ENCODE measurements around the gene CPSF7.
A peak's percentile ranks its signal among the peaks of the same experiment; 100 is the strongest.
"Not testable (repeated sequence)": the region's sequence is repeated elsewhere in the genome, so short reads cannot be mapped to it uniquely, and the experiment has no call there.

Gene CPSF7

DNA sequence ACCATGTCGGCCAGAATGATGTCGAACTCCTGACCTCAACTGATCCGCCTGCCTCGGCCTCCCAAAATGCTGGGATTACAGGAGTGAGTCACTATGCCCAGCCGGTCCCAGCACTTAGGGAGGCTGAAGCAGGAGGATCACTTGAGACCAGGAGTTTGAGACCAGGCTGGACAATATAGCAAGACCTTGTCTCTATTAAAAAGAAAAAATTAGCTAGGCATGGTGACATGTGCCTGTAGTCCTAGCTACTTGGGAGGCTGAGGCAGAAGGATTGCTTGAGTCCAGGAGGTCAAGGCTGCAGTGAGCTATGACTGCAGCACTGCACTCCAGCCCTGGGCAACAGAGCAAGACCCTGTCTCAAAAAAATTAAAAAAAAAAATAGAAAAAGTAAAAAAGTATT, 45.9 kb downstream of the CPSF7 start:
- DNase-seq (ENCODE audit: low spot score), result not testable (repeated sequence)

DNA sequence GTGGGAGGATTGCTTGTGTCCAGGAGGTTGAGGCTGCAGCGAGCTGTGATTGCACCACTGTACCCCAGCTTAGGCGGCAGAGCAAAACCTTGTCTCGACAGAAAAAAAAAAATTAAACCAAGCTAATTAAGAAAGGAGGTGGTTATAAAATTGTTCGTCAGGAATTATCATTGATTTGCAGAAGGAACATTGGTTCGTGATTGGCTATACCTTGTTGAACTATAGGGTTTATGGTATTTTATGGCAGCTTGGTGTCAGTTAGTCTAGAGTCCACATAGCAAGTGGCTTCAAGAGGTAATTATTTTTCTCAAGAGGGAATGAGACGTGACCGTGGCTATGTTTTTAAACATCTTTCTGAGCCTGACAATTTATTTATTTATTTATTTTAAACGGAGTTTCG, 48.9 kb downstream of the CPSF7 start:
- no peak for DNase-seq (ENCODE audit: low spot score)

DNA sequence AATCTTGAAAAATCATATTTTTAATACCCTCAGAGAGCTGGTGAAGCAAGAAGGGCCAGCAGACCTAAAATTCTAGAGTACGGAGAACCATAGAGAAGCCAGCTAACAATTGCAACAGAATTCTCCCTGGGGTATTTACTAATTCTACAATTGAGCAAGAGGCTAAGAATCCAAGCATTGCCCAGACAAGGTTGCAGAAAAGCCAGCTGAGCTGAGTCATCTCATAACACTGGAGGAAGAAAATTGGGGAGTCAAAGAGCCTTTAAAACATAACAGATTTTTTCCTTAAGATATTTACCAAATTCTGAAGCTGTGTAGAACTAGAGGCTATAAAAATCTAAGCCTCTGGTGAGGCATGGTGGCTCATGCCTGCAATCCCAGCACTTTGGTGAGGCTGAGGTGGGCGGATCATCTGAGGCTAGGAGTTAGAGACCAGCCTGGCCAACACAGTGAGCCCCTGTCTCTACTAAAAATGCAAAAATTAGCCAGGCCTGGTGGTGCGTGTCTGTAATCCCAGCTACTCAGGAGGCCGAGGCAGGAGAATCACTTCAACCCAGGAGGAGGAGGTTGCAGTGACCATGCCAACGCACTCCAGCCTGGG, 51.0 kb downstream of the CPSF7 start:
- DNase-seq (ENCODE audit: low spot score), result peak; percentile 56

DNA sequence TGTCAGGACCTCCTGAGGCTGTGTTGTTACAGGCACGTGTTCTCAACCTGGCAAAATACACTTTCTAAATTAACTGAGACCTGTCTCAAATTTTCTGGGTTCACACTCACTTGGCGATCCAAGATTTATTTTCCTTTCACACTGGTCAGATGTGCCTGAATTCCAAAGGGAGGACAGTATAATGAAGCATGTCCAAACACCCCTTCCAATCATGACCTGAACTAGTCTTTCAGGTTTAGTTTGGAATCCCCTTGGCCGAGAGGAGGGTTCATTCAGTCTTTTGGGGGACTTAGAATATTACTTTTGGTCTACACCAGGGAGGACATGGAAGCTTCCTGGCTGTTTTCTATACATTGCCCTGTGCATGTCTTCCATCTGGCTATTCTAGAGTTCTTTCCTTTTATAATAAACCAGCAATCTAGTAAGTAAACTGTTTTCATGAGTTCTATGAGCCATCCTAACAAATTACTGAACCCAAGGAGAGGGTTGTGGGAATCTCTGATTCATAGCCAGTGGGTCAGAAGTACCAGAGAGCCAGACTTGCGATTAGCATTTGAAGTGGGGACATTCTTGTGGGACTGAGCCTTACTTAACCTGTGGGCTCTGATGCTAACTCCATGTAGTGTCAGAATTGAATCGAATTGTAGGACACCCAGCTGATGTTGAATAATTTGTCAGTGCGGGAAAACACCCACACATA, 52.2 kb downstream of the CPSF7 start:
- DNase-seq (ENCODE audit: low spot score), result no peak

DNA sequence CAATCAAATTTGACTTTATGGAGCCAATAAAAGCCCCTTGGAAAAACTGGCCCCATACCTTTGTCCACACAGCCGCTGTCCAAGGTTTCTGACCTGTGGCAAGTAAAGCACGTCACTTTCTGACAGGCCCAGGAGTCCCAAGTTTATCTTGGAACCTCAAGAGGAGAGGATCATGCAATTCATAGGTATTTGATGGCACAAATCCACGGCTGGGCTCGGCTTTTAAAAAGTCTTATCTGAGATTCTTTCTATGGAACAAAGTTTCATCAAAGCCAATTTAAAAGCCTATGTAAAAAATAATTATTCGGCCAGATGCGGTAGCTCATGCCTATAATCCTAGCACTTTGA, 54.0 kb downstream of the CPSF7 start:
- no peak for DNase-seq (ENCODE audit: low spot score)

DNA sequence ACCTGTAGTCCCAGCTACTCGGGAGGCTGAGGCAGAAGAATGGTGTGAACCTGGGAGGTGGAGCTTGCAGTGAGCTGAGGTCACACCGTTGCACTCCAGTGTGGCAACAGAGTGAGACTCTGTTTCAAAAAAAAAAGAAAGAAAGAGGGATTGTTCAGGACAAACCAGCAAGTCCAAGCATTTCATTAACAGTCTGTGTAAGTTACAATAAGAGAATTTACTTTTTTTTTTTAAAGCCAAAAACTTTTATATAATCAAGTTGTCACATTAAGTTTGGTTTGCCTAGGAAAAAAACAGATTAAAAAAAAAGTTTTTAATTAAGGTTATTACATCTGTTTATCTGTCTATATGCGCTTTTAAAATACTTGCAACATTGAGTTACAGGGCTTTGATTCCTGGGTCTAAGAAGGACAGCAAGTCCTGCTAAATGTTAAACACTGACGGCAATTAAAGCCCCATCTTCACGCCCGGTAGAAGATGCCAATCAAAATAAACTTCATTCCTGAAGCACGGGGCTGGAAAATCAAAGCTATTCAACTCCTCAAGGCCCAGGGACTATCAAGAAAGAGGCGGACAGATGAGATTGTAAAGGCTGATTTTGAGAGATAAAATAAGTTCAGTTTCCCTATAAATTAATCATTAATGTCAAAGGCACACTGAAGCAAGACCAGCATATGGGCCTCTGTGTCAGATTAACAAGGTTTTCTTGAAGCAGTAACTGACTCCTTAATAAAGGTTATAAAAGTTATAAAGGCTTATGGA, 56.9 kb downstream of the CPSF7 start:
- no peak for DNase-seq (ENCODE audit: low spot score)

DNA sequence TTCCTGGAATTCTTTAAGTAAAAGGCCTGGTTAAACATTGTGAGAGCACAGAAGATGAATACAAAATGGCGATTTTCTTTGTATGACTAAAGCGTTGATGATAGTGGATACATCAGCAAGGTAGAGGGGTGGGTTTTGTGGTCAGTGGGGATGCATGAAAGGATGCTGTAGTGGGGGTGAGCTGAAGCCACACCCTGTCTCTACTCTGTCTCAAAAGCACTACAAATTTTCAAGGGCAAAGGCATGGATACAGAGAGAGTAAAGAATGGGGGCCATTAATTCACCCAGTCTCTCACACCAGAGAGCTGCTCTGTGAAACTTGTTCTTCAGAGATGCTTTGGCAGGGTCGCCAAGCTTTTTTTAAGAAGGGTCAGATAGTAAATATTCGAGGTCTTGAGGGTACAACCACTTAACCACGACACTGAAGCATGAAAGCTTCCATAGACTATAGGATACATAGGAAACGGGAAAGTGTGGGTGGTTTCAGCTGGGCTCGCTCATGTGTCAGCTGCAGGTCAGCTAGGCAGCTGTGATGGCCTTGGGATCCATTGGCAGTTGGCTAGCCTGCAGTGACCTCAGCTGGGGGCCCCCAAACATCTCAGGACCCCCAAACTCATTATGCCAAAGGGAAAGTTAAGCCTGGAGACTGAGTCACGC, 59.3 kb downstream of the CPSF7 start:
- no peak for DNase-seq (ENCODE audit: low spot score)

DNA sequence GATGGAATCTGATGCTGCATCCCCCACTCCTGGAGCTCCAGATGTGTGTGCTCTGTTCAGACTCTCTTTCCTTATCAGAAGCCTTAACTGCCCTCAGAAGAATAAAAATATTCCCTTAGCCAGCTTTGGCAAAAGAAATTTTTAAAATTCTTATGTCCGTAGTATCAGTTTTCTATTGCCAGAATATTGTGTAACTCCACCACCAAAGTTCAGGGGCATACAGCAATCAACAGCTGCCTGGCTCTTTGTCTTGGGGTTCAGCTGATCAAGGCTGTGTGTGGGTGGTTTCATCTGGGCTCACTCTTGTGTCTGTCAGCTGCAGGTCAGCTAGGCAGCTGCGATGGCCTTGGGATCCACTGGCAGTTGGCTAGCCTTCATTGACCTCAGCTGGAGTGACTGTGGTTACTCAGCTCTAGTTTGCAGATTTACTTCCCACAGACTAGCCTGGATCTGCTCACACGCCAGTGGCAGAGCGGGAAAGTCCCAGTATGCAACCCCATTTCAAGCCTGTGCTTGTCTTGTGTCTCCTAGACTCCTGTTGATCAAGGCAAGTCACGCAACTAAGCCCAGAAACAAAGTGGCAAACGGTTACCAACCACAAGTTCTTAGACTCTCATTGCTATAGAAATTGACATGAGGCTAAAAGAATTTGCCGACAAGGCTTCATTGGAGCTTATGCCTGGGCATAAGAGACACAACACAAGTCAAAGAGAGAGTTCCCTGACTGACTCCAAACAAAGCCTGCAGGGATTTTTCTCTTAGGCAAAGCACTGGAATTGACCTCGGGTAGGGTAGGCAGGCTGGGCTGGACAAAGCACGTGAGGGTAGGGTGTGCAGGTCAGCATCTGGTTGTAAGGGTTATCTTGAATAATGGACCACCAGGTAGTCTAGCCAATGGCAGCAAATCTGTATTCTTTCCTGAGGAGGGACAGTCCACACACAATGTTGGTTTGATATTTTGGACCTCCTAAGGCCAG, 60.1 kb downstream of the CPSF7 start:
- no peak for DNase-seq (ENCODE audit: low spot score)

DNA sequence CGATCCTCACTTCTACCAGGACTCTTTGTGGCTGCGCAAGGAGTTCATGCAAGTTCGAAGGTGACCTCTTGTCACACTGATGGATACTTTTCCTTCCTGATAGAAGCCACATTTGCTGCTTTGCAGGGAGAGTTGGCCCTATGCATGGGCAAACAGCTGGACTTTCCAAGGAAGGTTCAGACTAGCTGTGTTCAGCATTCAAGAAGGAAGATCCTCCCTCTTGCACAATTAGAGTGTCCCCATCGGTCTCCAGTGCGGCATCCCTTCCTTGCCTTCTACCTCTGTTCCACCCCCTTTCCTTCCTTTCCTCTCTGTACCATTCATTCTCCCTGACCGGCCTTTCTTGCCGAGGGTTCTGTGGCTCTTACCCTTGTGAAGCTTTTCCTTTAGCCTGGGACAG, 61.1 kb downstream of the CPSF7 start:
- DNase-seq (ENCODE audit: low spot score), result no peak

DNA sequence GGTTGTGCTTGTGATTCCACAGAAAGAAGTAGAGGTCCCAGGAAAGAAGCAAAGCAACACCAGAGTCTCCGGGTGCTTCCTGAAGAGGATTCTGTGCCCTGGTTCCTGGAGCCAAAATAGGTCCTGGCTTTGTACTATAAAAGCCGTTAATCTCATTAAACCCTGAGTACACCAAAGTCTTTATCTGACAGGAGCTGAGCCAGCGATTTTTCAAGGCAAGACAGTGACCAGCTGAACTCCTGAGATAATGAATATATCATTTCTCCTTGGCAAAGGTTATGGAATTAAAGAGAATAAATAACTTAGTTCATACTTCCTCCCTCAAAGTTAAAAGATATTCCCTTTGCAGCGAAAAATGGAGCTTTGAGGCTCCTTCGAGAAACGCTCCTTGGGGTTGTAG, 62.4 kb downstream of the CPSF7 start:
- DNase-seq (ENCODE audit: low spot score), result no peak

DNA sequence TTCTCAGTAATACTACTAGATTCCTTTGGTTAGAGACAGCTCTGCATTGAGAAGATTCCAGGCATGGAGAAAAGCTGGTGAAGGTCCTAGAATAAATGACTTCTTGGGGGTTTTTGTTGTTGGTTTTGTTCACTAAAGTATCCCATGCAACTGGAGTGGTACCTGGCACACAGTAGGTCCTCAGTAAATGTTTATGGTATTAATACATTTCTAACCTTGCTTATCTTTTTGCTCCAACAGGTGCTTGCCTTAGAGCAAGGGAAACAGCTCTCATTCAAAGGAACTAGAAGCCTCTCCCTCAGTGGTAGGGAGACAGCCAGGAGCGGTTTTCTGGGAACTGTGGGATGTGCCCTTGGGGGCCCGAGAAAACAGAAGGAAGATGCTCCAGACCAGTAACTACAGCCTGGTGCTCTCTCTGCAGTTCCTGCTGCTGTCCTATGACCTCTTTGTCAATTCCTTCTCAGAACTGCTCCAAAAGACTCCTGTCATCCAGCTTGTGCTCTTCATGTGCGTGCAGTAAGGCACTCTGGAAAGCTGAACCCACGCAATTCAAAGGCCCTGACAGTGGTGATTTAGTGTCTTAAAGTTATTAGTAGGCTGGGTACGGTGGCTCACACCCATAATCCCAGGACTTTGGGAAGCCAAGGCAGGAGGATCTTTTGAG, 65.6 kb downstream of the CPSF7 start:
- no peak for DNase-seq (ENCODE audit: low spot score)

DNA sequence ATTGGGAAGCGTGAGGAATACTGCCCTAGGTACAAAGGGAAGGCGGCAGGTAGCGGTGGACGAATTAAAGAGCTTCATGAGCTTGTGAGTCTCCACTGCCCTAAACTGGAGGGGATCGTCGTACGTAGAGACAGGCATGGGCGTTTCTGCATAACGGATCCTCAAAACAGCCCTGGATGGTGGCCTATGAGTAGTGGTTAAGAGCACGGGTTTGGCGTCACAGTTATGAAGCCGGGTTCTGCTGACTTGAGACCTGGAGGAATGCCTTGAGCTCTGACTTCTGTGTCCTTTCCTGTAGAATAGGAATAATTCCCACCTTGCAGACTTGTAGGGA, 67.3 kb downstream of the CPSF7 start:
- peak; percentile 48 for DNase-seq (ENCODE audit: low spot score)

DNA sequence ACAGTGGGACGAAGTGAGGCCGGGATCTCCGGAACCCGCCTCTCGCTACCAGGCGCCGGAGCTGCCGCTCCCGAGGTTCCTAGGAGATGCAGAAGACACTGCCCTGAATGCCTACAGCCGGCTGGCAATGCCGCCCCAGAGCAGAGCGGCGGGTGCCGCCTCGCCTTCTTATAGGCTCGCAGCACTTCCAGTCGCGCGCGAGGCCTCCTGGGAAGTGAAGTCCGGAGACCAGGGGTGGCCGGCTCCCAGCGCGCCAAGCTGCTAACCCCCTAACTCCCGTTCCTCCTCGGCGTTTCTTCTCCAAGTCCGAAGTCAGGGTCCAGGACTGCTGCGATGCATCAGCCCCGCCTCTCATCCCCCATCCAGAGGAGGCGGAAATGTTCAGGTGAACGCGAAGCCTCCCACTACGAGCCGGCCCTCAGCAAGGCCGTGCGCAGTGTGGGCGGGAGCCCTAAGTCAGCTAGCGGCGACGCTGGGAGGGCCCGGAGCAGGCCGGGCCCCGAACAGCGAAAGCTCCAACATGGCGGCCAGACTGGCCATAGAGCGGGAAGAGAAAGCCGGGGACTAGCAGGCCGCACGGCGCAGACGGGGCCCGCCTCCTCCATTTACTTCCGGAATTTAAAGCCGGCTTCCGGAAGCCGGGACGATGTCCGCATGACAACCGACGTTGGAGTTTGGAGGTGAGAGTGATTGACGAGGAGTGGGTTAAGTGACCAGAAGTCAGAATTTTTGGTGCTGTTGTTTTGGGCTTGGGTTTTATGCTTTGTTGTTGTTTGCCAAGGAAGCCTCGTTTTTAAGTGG, 67.8 kb downstream of the CPSF7 start, which contains the start of the genes CYB561A3 and TMEM138:
Gene CYB561A3 (minus strand): TSS at position 142 of the 801 bp plus-strand sequence. CDS start 5,169 bp downstream, outside the sequence.
Gene TMEM138 (plus strand): TSS at position 634 of the 801 bp plus-strand sequence. CDS start 2,017 bp downstream, outside the sequence.
- peak; percentile 95 for DNase-seq (ENCODE audit: low spot score)

DNA sequence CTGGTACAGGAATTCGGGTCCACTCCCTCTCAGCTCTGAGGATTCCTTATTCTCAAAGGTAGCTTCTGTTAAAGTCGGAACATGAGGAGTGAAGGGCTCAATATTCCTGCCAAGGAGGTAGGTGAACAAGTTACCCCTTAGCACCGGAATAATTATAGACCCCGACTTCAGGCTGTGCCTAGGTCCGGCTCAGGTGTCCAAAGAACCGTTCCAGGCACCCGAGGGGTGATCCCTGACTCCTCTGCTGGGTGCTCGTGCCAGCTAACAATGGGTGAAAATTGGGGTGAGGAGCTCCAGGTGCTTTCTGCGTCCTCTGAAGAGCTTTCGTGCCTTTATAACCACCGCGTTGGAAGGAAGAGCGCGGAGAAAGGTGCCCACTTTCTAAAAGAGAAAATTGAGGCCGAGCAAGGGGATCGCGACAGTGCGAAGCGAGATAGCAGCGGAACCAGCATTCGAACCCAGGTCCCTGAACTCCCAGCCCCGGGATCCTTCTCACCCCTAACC, 68.5 kb downstream of the CPSF7 start:
- no peak for DNase-seq (ENCODE audit: low spot score)

DNA sequence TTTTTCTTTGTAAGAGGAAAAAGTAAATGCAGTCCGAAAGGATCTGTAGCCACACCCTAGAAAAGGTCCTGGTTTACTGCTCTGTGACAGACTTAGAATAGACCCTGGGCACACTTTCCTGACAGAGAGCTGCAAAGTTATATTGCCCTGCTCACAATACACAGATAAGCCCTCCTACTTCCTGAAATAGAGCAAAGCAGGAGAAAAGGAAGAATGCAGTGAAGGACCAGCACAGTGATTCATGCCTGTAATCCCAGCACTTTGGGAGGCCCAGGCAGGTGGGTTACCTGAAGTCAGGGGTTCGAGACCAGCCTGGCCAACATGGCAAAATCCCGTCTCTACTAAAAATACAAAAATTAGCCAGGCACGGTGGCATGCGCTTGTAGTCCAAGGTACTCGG, 70.3 kb downstream of the CPSF7 start:
- no peak for DNase-seq (ENCODE audit: low spot score)

DNA sequence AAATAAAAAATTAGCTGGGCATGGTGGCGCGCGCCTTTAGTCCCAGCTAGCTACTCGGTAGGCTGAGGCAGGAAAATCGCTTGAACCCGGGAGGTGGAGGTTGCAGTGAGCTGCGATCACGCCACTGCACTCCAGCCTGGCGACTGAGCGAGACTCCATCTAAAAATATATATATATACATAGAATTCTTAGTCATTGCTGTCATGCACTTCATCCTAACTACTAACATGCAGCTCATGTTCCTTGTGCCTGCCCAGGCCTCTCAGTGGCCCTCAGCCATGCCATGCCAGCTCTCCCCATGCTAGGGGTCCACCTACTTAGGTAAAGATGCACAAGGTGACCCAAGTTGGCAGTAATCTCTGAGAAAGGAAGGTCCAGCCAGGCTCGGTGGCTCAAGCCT, 71.2 kb downstream of the CPSF7 start:
- DNase-seq (ENCODE audit: low spot score), result no peak

DNA sequence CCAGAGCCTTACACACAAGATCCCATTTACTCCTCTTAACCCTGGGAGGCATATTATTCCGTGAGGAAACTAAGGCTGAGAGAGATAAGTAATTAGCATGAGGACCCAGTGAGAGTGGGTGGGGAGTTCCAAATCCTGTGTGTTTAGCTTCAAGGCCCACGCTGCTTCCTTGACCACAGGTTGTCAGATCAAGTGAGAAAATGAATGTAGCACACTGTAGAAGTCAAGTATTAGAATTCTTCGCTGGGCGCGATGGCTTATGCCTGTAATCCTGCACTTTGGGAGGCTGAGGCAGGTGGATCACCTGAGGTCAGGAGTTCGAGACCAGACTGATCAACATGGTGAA, 71.9 kb downstream of the CPSF7 start:
- no peak for DNase-seq (ENCODE audit: low spot score)

DNA sequence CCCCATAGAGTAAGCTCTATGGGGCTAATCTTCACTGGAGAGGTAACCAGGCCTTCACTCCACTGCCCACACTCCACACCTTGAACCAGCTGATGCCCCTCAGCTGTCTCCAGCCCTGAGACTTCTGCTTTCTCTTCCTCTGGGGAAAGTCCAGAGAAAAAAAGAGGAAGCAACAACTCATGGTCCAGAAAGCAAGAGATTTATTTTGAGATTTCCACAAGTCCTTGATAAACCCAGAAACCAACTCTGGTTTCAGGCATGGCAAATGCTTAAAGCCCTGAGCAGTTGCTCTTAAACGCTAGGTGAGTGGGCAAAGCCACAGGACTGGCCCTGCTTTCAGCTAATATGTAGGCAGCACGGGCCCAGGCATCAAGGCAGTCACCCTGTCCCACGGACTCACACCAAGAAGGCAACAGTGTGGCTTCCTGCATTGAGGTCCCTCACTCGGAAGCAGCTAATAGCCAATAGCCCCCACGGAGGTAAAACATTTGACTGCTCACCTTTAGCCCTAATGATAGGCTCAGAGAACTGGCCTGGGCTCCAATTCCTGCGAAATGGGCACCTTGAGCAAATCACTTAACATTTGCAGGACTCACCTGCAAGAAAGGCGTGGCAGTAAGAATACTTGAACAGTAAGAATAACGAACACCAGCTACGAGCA, 72.4 kb downstream of the CPSF7 start:
- DNase-seq (ENCODE audit: low spot score), result no peak

DNA sequence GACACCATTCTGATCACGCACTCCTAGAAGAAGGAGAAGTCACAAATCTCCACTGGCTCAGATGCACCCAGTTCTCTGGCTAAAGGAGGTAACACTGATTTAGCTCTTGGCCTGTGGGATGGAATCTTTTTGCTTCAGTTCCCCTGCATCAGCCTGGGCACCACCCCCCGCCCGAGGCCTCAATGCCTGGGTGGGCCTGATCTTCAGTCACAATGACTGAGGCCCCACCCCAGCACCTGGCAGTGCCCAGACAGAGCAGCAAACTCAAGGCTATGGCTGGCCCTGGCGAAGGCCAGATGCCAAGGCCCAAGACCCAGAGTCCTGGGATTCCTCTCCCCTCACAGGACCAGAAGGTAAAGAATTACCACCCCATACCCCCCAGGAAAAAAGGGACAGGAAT, 73.1 kb downstream of the CPSF7 start:
- no peak for DNase-seq (ENCODE audit: low spot score)

DNA sequence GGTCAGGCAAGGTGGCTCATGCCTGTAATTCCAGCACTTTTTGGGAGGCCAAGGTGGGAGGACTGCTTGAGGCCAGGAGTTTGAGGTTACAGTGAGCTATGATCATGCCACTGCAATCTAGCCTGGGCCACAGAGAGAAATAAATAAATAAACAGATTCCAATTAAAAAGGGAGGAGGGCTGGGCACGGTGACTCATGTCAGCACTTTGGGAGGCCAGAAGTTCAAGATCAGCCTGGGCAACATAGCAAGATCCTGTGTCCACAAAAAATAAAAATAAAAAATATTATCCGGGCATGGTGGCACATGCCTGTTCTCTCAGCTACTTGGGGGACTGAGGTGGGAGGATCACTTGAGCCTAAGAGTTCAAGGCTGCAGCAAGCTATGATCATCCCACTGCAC, 75.6 kb downstream of the CPSF7 start:
- DNase-seq (ENCODE audit: low spot score), result no peak
